Stimulated activated CD4-positive, alpha-beta T cell treated with anti-CD3 and anti-CD28 coated beads, Interleukin-4, amount 100 ng/mL, for 24 hours (primary cell): ENCODE measurements around the gene KIFC1.

Experiments used
- DNase-seq: peaks from one replicate; pipeline ENCODE4 v3.0.0-alpha.2; 2020

Gene KIFC1

GRCh38 chr6:33427585-33428223 lies 36.1 kb downstream of the KIFC1 start:
- peak; percentile 54 for DNase-seq

- peak; percentile 49 for DNase-seq
Measured at GRCh38 chr6:33428224-33428965, 36.8 kb downstream of the KIFC1 start.

- no peak for DNase-seq
Measured at GRCh38 chr6:33428966-33429749, 37.5 kb downstream of the KIFC1 start.

GRCh38 chr6:33429750-33430052 lies 38.1 kb downstream of the KIFC1 start:
- DNase-seq: no peak

- no peak for DNase-seq
Measured at GRCh38 chr6:33430334-33430733, 38.7 kb downstream of the KIFC1 start.

GRCh38 chr6:33430991-33431879 lies 39.6 kb downstream of the KIFC1 start:
- peak; percentile 82 for DNase-seq

GRCh38 chr6:33431880-33432541 lies 40.4 kb downstream of the KIFC1 start:
- no peak for DNase-seq

- no peak for DNase-seq
Measured at GRCh38 chr6:33432546-33432945, 40.9 kb downstream of the KIFC1 start.

GRCh38 chr6:33433001-33433543 lies 41.4 kb downstream of the KIFC1 start:
- DNase-seq: no peak

- DNase-seq: no peak
Measured at GRCh38 chr6:33433544-33434191, 42.0 kb downstream of the KIFC1 start.

GRCh38 chr6:33434961-33435360 lies 43.3 kb downstream of the KIFC1 start:
- DNase-seq: no peak

- DNase-seq: no peak
Measured at GRCh38 chr6:33437666-33438065, 46.0 kb downstream of the KIFC1 start.

GRCh38 chr6:33438978-33439594 lies 47.5 kb downstream of the KIFC1 start:
- DNase-seq: no peak

- no peak for DNase-seq
Measured at GRCh38 chr6:33439956-33440648, 48.5 kb downstream of the KIFC1 start.

GRCh38 chr6:33440649-33441309 lies 49.2 kb downstream of the KIFC1 start:
- no peak for DNase-seq

- no peak for DNase-seq
Measured at GRCh38 chr6:33441457-33441856, 49.8 kb downstream of the KIFC1 start.

- DNase-seq: no peak
Measured at GRCh38 chr6:33442283-33442682, 50.7 kb downstream of the KIFC1 start.

GRCh38 chr6:33443025-33443424 lies 51.4 kb downstream of the KIFC1 start:
- no peak for DNase-seq

GRCh38 chr6:33443619-33444504 lies 52.2 kb downstream of the KIFC1 start:
- no peak for DNase-seq
